HepG2 (cell line): ENCODE data around the gene CAPS. TPM values are rescaled to one million over a fixed set of nuclear protein-coding genes. Genes with fewer than 3 reads are reported as not detected.

ENCODE experiments used
- ATAC-seq: fragments of 200-7000 bp; cut with Tn5 transposase; 3 replicates; pipeline ENCODE4 v1.9.1; 2020; ENCODE audit warnings: mild to moderate bottlenecking, moderate library complexity
- BruUV-seq: library from RNA; stranded (reverse); fragments of 400-500 nt; replicated peaks from 2 replicates; lab custom pipeline; 2021; lab: Mats Ljungman, UMichigan
- CTCF ChIA-PET: fragments of 300-600 bp; formaldehyde crosslinking; extraction: SDS; loops from one replicate; lab custom pipeline; 2021; ENCODE audit warnings: low total read pairs, inconsistent platforms, low intra/inter-chr PET ratio; lab: Yijun Ruan, JAX
- POLR2A ChIA-PET: fragments of 350-600 bp; sonication (Branson Sonifier 250); formaldehyde crosslinking; loops from one replicate; lab custom pipeline; 2020; ENCODE audit warnings: antibody characterized with exemption, inconsistent platforms; lab: Yijun Ruan, JAX
- DNase-seq: peaks from one replicate; pipeline ENCODE4 v3.0.0-alpha.2; 2015; ENCODE audit warnings: low spot score
- FAIRE-seq: peaks from 3 replicates; lab custom pipeline; 2011; peaks lifted over from hg19 to GRCh38; lab: Jason Lieb, UNC
- H2AFZ ChIP-seq: one replicate; pipeline ENCODE4 v1.6.1; 2011; ENCODE audit warnings: low read length, inconsistent platforms
- H3K27ac ChIP-seq: fragments of 300-600 bp; 3 replicates; pipeline ENCODE4 v1.8.0; 2011; ENCODE audit warnings: mixed run types, mild to moderate bottlenecking, mixed read lengths, low read length, inconsistent platforms; ENCODE audit not compliant: insufficient read depth; ENCODE audit errors: extremely low read length
- H3K27me3 ChIP-seq, 2 experiments: fragments of 200-600 bp in 1 of 2; 2 replicates in 1 of 2; 3 replicates in 1 of 2; pipeline versions ENCODE4 v1.6.0 to v1.8.0; 2011; ENCODE audit warnings: low read length in 2 of 2, mild to moderate bottlenecking in 2 of 2, moderate library complexity in 2 of 2, inconsistent platforms in 1 of 2; ENCODE audit not compliant: insufficient read depth in 2 of 2, control insufficient read depth in 1 of 2
- H3K36me3 ChIP-seq, 2 experiments: fragments of 200-600 bp in 1 of 2; replicated peaks in 1 of 2; 2 replicates in 1 of 2; 3 replicates in 1 of 2; pipeline versions ENCODE4 v1.5.1 to v1.8.0; 2011; ENCODE audit warnings: low read length in 2 of 2, inconsistent platforms in 1 of 2; ENCODE audit not compliant: insufficient read depth in 2 of 2, control insufficient read depth in 1 of 2
- H3K4me1 ChIP-seq: 2 replicates; pipeline ENCODE4 v1.5.1; 2012; ENCODE audit warnings: low read length, inconsistent platforms; ENCODE audit not compliant: insufficient read depth
- H3K4me2 ChIP-seq: 2 replicates; pipeline ENCODE4 v1.6.0; 2011; ENCODE audit warnings: low read depth, low read length, inconsistent platforms
- H3K4me3 ChIP-seq, 3 experiments: fragments of 200-600 bp in 1 of 3; sonication (generic), shearing (Covaris generic) in 1 of 3; replicated peaks in 1 of 3; 2 replicates each; pipeline ENCODE4 v1.5.1; 2011 to 2016; ENCODE audit warnings: low read length in 3 of 3, inconsistent platforms in 2 of 3, low read depth in 2 of 3, mild to moderate bottlenecking in 2 of 3, control low read depth in 1 of 3, mixed read lengths in 1 of 3; ENCODE audit not compliant: insufficient read depth in 1 of 3
- H3K79me2 ChIP-seq: one replicate; pipeline ENCODE4 v1.6.1; 2011; ENCODE audit warnings: low read length, inconsistent platforms; ENCODE audit not compliant: insufficient read depth
- H3K9ac ChIP-seq: 2 replicates; pipeline ENCODE4 v1.6.0; 2011; ENCODE audit warnings: mild to moderate bottlenecking, low read depth, low read length, inconsistent platforms; ENCODE audit not compliant: insufficient read depth
- H3K9me3 ChIP-seq: 2 replicates; pipeline ENCODE4 v1.5.1; 2012; ENCODE audit warnings: mild to moderate bottlenecking, low read length
- H4K20me1 ChIP-seq: 2 replicates; pipeline ENCODE4 v1.6.0; 2011; ENCODE audit warnings: inconsistent platforms, mild to moderate bottlenecking, low read length, moderate library complexity; ENCODE audit not compliant: insufficient read depth
- AGO2 ChIP-seq: fragments of 200-400 bp; formaldehyde crosslinking; optimal IDR thresholded peaks from 2 replicates; pipeline ENCODE3; 2017; ENCODE audit warnings: mild to moderate bottlenecking, low read depth, low read length, moderate library complexity
- E2F5 ChIP-seq: sonication (generic); formaldehyde crosslinking; conservative IDR thresholded peaks from 2 replicates; pipeline ENCODE4 v1.4.0; 2020; ENCODE audit warnings: missing genetic modification reagents
- LRRFIP1 ChIP-seq: sonication (generic); formaldehyde crosslinking; conservative IDR thresholded peaks from 2 replicates; pipeline ENCODE4 v1.4.0; 2020; ENCODE audit warnings: missing genetic modification reagents
- SKI ChIP-seq: fragments of 450-650 bp; IDR thresholded peaks from one replicate; pipeline ENCODE4 v1.6.1; 2018; ENCODE audit warnings: mild to moderate bottlenecking; ENCODE audit not compliant: partially characterized antibody
- WGBS: methylation state at CpG from one replicate; pipeline ENCODE4 v1.1.6; 2017; ENCODE audit warnings: low lambda C conversion rate; 5-methylcytosine and 5-hydroxymethylcytosine counted together
- in situ Hi-C: cut with HindIII; loops from 2 replicates; pipeline ENCODE4 v1.10.0; 2017; ENCODE audit warnings: low pct_unique_long_range_greater_than_20kb; ENCODE audit not compliant: extremely low pct_ligation_motif_present
- intact Hi-C: fragments of 100-400 bp; cut with micrococcal nuclease; formaldehyde crosslinking; loops from one replicate; pipeline ENCODE4 v1.10.0; 2022; ENCODE audit not compliant: unreplicated experiment
- polyA plus RNA-seq, 8 experiments: library from polyadenylated mRNA; depleted of rRNA in 3 of 8; stranded (reverse) in 7 of 8; unstranded in 1 of 8; fragments of >200 nt; fragmentation: Illumina TruSeq in 4 of 8; extraction: Trizol in 4 of 8; gene quantifications; 2 replicates each; pipeline versions ENCODE4 v1.2.1 to v1.2.3, GENCODE V29; 2011 to 2016; ENCODE audit warnings: low read depth in 4 of 8, missing spikeins in 1 of 8, mixed read lengths in 1 of 8; ENCODE audit not compliant: insufficient read depth in 1 of 8
- total RNA-seq, 5 experiments: library from RNA; depleted of rRNA; stranded (reverse); fragments of >200 nt; fragmentation: Illumina TruSeq; extraction: Trizol; gene quantifications; 2 replicates each; pipeline ENCODE4 v1.2.3, GENCODE V29; 2016; ENCODE audit warnings: low read depth in 1 of 5

Gene CAPS
- total and polyA plus RNA-seq, 2 of the 13 experiments (the other 11 are each of a cell fraction or from before 2014, with no cell fraction given) = 3.1 TPM

GRCh38 chr19:5923356-5923755, 9.3 kb downstream of the CAPS start:
- in situ Hi-C loops = no loop called here
- FAIRE-seq (no peak), DNase-seq (no peak), ATAC-seq (no peak)
- ChIA-PET POLR2A (no interaction called here), CTCF (no interaction called here)
- H4K20me1 ChIP-seq = no peaks in the 10 kb centered on the region
- intact Hi-C loops = no loop called here
- peaks cover 60 to 98% of the 10 kb centered on the region in 2 experiments for H3K36me3 ChIP-seq
- no peaks in the 10 kb centered on the region; a peak in 1 of 5 replicates for H3K27me3 ChIP-seq
- no peak overlapping the region for H3K4me2 ChIP-seq
- no peak overlapping the region for H3K27ac ChIP-seq
- no peak overlapping the region for H2AFZ ChIP-seq
- no peak overlapping the region for H3K4me3 ChIP-seq
- no peaks in the 10 kb centered on the region for H3K9me3 ChIP-seq
- TF ChIP-seq LRRFIP1 (CRISPR knock-in tag) = no peak
- no peak for TF ChIP-seq E2F5 (CRISPR knock-in tag)
- TF ChIP-seq AGO2 = peak; percentile 72
- TF ChIP-seq SKI = no peak
- H3K79me2 ChIP-seq = no peaks in the 10 kb centered on the region
- BruUV-seq = no TSS peak
- no peak overlapping the region for H3K9ac ChIP-seq
- WGBS = 97% methylated on average over 15 of the region's 16 CpGs
- no peaks in the 10 kb centered on the region for H3K4me1 ChIP-seq
